Daoy (cell line): ENCODE data around the gene ALOX15. TPM values are rescaled to one million over a fixed set of nuclear protein-coding genes. Genes with fewer than 3 reads are reported as not detected.
"Not testable (repeated sequence)": the region's sequence is repeated elsewhere in the genome, so short reads cannot be mapped to it uniquely, and the experiment has no call there.

ENCODE experiments used
- DNase-seq: peaks from one replicate; pipeline ENCODE4 v3.0.0-alpha.2; 2015; ENCODE audit warnings: low read depth
- total RNA-seq: library from RNA; depleted of rRNA; stranded (reverse); fragments of >200 nt; shearing (Covaris generic); gene quantifications from 2 replicates; pipeline ENCODE4 v1.2.3, GENCODE V29; 2014; rRNA removed

The ALOX15 gene
- total RNA-seq: not detected in 2 replicates

GRCh38 chr17:4641297-4642195, at the start of gene ALOX15:
Gene ALOX15, minus strand, starts transcription at chr17:4641678. Its CDS starts 27 bp downstream, at chr17:4641651.
- DNase-seq: no peak

- no peak for DNase-seq
Measured at GRCh38 chr17:4690745-4691144, 49.3 kb upstream of the ALOX15 start.

GRCh38 chr17:4689872-4690271, 48.4 kb upstream of the ALOX15 start:
- not testable (repeated sequence) for DNase-seq

- not testable (repeated sequence) for DNase-seq
Measured at GRCh38 chr17:4683739-4684138, 42.3 kb upstream of the ALOX15 start.

- DNase-seq: peak; percentile 56
Measured at GRCh38 chr17:4679658-4680057, 38.2 kb upstream of the ALOX15 start.

GRCh38 chr17:4678448-4679026, 37.1 kb upstream of the ALOX15 start:
- peak; percentile 59 for DNase-seq

- DNase-seq: no peak
Measured at GRCh38 chr17:4676791-4677190, 35.3 kb upstream of the ALOX15 start.

GRCh38 chr17:4675791-4676190, 34.3 kb upstream of the ALOX15 start:
- no peak for DNase-seq

- DNase-seq: no peak
Measured at GRCh38 chr17:4674685-4674998, 33.2 kb upstream of the ALOX15 start.

GRCh38 chr17:4673986-4674684, 32.7 kb upstream of the ALOX15 start:
- DNase-seq: no peak

GRCh38 chr17:4673169-4673568, 31.7 kb upstream of the ALOX15 start:
- DNase-seq: no peak

- no peak for DNase-seq
Measured at GRCh38 chr17:4672751-4673150, 31.3 kb upstream of the ALOX15 start.

GRCh38 chr17:4672055-4672630, 30.7 kb upstream of the ALOX15 start:
- no peak for DNase-seq

- no peak for DNase-seq
Measured at GRCh38 chr17:4667166-4667565, 25.7 kb upstream of the ALOX15 start.

GRCh38 chr17:4666296-4666695, 24.8 kb upstream of the ALOX15 start:
- DNase-seq: no peak

- DNase-seq: no peak
Measured at GRCh38 chr17:4665027-4665426, 23.5 kb upstream of the ALOX15 start.

GRCh38 chr17:4664230-4664629, 22.8 kb upstream of the ALOX15 start:
- no peak for DNase-seq

- no peak for DNase-seq
Measured at GRCh38 chr17:4663711-4664110, 22.2 kb upstream of the ALOX15 start.

GRCh38 chr17:4658478-4659305, 17.2 kb upstream of the ALOX15 start:
- DNase-seq: peak; percentile 90

GRCh38 chr17:4657678-4658077, 16.2 kb upstream of the ALOX15 start:
- DNase-seq: no peak

- DNase-seq: not testable (repeated sequence)
Measured at GRCh38 chr17:4655933-4656332, 14.5 kb upstream of the ALOX15 start.
